Stimulated activated CD4-positive, alpha-beta T cell treated with anti-CD3 and anti-CD28 coated beads, Interleukin-1b, Interleukin-23, amount 100 ng/mL, for 4 hours (primary cell): Measurements from ENCODE around the gene POFUT1.
A peak's percentile ranks its signal among the peaks of the same experiment; 100 is the strongest.

ENCODE experiments used
- DNase-seq, 2 donors: peaks; one replicate each; pipeline ENCODE4 v3.0.0-alpha.2; 2020; ENCODE audit warnings: low read depth in 2 of 2

The POFUT1 gene

DNA sequence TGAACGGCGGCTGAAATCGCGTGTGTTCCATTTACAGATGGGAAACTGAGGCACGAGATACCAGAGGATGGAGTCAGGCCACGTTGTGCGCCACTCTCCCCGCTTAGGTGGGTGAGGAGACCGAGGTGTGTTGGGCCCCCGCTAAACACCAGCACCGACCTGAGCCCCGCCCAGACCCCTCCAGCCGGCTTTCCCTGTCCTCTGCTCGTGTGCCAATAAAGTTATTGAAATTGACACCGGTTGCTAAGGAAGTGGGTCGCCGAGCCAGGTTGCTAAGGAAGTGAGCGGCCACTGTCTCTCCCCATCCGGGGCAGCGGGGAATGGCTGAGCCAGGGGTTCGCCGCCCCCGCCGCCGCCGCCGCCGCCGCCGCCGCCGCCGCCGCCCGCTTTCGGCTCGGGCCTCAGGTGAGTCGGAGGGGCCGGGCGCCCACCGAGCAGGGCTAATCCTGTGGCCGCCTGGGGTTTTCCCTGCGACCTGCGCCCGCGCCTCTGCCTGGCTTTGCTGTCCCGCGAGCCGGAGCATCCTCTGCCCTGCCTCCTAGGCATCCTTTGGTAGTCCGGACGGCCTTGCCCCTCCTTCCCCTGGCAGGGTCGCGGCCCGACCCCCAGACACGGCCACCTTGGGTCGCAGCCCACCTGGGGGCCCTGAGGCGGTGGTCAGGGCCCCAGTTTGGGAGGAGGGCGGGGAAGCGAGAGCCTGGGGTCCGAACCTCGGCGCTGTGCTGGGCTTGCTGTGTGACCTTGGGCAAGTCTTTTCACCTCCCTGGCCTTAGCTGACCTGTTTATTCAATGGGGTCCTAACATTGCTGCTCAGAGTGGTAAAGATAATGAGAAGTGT, 69.9 kb downstream of the POFUT1 start, which contains the start of gene KIF3B:
KIF3B (plus strand) TSS at position 291 of the 838 bp plus-strand sequence. CDS start 32,127 bp downstream, outside the sequence.
- peak; percentile 72 to 74 for DNase-seq

DNA sequence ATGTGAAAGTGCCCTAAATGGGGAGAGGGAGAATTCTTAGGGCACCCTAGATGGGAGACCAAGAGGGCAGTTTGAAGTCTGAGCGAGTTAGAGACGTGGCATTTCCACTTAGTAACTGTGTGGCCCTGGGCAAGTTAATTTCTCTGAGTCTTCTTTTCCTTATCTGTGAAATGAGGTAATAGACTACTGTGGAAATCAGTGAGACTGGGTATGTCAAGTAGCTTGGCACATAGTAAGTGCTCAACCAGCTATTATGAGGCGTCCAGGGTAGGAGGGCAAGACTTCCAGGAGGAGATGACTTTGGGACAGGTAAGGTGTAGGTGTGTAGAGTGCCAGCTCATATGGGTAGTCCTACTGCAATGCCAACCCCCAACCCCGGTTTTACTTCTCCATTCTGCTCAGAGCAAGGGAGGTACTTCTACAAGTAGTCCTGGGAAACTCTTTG, 70.5 kb downstream of the POFUT1 start:
- DNase-seq: no peak

DNA sequence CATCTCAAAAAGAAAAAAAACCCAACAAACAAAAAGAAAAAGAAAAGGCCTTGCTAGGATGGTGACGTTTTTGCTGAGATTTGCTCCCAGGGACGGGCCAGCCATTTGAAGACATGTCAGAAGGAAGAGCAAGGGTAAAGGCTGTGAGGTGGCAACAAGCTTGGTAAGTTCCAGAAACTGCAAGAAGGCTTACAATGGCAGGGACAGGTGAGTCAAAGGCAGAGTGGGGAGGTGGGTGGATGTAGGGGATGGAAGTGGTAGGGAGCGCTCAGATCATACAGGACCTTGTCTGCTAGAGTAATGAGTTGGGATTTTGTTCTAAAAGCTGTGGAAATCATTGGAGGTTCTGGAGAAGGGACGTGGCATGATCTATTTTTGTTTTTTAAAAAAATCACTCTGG, 74.0 kb downstream of the POFUT1 start:
- no peak for DNase-seq

DNA sequence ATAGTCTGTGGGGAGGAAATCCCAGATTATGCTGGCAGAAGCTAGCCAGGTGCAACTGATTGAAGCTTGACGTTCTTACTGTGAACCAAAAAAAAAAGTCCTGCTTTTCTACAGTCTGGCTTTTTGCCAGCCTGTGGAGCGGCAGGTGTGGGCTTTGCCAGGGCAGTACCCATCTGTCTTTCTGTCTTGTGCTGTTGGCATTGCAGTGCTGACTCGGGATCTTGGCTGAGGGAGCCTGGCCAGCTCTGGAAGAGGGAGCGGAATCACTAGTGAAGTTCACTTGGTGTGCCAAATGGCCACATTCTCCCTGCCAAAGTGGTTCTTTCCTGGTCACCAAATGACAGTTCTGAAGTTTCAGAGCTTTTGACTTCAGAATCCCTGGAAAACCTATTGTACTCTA, 74.8 kb downstream of the POFUT1 start:
- DNase-seq: no peak

DNA sequence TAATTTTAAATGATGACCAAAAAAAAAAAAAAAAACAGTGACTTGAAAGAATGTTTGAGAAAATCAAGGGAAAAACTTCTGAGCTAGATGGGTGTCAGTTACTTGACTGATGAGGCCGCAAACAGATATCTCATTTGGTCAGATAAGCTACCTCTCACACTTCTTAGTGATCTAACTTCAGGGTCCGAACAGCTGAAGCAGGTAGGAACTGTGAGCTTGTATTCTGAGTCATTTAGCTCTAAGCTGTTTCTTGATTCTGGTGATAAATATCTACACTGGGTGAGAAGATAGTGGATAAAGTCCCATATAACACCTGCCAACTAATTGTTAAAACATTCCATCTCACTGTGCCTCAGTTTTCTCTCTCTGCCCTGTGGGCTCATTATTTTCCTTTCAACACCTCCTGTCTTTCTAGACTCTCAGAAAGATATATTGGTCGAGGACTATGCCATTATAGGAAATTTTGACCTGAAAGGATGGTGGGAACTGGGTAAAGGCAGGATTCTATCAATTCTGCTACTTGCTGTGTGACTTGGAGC, 77.5 kb downstream of the POFUT1 start:
- no peak for DNase-seq

DNA sequence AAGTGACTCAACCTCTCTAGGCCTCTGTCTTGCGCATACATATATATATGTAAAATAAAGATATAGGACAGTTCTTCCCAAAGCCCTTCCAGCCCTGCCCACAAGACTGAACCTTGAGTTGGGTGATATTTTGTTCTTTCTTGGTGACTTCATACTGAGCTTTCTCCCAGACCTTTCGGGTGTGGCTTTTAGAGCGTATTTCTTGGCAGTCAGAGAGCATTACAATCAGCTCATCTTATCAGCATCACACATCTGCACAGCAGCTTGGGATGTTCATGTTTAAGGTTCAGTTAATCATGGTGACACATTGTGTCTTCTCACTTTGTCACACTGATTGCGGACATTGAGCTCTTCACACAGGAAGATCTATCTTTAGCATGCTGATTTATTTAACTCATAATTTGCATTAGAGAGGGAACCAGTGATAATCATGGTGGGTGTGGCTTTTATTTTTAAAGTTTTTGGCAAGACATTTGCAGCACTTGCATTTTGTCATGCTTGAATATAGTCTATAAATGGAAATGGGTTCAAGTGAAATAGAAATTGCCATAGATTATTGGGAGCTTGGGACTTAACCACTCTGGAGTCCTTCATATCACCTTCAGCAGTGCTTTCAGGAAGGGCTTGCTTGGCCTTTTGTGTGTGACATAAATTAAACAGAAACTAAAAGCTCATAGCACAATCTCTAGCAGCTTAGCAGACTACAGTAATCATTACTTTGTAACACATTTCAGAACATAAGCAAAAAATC, 78.1 kb downstream of the POFUT1 start:
- DNase-seq: no peak

DNA sequence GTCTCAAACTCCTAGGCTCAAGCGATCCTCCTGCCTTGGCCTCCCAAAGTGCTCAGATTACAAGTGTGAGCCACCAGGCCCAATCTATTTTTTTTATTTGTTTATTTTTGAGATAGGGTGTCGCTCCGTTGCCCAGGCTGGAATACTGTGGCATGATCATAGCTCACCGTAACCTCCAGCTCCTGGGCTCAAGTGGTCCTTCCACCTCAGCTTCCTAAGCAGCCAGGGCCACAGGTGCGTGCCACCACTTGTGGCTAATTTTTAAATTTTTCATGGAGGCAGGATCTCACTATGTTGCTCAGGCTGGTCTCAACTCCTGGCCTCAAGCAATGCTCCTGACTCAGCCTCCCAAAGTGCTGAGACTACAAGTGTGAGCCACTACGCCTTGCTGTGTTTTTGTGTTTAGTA, 79.6 kb downstream of the POFUT1 start:
- no peak for DNase-seq
